ENCODE data around the gene CCDC191.

CCDC191 gene

DNA sequence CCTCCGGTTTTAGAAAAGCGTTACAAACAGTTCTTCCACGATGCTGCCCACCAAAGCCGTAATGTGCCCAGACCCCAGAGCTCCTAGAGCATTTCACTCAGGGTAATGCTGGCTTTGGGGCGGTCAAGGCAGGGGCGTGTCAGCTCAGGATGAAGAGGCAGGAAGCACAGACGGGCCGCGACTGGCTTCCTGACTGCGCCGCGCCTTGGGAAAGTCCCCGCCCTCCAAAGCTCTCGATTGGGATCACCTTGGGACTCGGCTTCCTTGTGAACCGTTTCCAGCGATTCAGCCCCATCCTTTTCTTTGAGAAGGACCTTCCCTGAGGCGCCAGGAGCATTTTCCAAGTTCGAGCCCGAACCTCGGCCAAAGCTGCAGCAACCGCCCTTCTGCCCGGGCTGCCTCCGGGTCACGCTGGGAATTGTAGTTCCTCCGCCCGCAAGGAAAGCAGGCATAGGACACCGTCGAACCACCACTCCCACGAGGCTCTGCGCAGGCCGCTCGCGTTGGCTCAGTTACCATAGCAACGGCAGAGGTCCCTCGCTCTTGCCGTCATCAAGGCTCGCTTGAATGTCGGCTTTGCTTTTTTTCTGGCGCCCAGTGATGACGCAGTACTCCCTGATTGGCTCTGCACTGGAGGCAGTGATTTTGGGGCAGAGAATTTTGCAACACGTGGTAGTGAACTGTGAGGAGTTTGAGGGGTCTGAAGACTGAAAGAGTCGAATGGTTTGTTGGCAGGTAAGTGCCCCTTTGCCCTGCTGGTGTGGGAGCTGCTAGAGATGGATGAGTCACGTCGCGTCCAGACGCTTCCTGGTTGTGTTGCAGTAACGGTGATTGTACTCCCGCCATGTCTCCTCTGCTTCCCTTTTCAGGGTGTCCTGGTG lies at the start of gene CCDC191, which contains the start of gene QTRT2:
Gene CCDC191 (minus strand): TSS at position 397 of the 881 bp plus-strand sequence. CDS start 60 bp downstream, at position 337.
Gene QTRT2 (plus strand): TSS at position 608 of the 881 bp plus-strand sequence. CDS start 8,521 bp downstream, outside the sequence.
- peak; percentile 87 for DNase-seq (ENCODE audit: low spot score)

GRCh38 chr3:114104414-114104813 lies 48.1 kb upstream of the CCDC191 start:
- DNase-seq (ENCODE audit: low spot score): no peak

- DNase-seq (ENCODE audit: low spot score): no peak
These were observed 47.5 kb upstream of the CCDC191 start for GRCh38 chr3:114103858-114104257.

DNA sequence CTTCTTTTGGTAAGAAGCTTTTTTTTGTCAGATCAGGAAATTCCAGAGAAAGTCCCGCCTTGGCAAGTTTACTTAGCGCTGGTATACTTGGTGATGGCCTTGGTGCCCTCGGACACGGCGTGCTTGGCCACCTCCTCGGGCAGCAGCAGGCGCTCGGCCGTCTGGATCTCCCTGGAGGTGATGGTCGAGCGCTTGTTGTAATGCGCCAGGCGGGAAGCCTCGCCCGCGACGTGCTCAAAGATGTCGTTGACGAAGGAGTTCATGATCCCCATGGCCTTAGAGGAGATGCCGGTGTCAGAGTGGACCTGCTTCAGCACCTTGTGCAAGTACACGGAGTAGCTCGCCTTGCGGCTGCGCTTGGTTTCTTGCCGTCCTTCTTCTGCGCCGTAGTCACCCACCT lies 46.9 kb upstream of the CCDC191 start:
- DNase-seq (ENCODE audit: low spot score): no peak

DNA sequence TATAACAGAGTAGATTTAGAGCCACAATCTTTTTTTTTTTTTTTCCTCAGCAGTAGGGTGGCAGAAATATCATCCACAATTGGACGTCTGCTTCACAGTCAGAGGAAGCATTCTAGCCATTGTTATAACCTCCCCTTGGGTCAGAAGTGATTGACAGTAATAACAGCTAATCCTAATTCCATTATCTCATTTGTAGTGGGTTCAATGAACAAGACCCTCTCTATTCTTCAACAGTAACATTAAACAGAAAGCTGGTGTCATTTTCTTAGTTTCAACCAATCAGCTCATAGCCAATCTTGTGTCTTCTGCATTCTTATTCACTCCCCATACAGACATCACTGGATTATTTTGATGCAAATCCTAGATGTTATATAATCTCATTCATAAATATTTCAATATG lies 44.8 kb upstream of the CCDC191 start:
- DNase-seq (ENCODE audit: low spot score): no peak

- DNase-seq (ENCODE audit: low spot score): no peak
These were observed 39.5 kb upstream of the CCDC191 start for GRCh38 chr3:114095796-114096195.

DNA sequence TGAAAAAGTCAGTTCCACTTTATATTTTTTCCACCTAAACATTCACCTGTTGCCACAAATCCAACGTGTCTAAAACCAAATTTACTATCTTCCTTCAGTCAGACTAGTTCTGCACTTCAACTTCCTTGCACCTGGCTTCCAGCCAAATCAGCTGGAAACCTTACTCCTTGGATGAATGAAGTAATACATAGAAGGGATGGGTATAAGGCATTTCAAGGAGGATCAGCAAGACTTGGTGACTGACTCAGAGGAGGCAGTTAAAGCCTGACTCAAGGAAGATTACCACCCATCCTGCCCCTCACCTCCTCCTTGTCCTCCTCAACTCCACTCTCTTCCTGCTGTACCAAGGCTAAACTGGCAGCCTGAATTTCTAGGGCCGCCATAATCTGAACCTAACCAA lies 37.3 kb upstream of the CCDC191 start:
- DNase-seq (ENCODE audit: low spot score): peak; percentile 59

DNA sequence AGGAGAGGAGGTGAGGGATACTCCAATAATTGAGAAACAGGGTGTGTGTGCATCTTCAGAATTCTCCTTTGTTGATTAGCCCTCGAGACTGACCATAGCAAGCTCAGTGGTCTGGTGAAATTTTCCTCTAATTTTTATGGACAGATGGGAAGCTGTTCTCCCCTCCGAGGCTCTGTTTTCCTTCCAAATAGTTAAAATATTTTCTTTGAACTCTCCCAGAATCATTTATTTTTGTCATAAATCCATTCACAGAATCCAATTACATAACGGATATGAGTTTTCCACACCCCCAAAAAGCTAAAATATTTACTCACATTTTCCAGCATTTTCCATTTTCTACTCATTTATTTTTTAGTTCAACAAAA lies 36.7 kb upstream of the CCDC191 start:
- peak; percentile 22 for DNase-seq (ENCODE audit: low spot score)

GRCh38 chr3:114092151-114093015 lies 36.1 kb upstream of the CCDC191 start:
- no peak for DNase-seq (ENCODE audit: low spot score)

DNA sequence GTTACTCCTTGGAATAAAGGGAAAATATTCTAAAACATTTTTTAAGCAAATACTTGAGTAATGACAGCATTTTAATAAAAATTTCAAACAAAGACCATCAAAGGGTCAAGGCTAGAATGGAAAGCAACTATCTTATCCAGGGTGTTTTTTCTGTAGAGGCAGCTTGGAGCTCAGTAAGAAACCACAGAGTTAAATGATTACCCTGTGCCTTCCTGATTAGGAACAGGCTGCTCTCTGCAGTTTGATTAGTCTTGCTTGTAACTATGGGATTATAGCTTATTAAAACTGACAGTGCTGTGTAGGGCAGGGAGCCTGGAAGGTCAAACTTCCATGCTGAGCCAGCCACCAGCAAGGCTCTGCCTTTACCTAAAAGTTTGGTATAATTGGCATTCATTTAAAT lies 33.3 kb upstream of the CCDC191 start:
- DNase-seq (ENCODE audit: low spot score): no peak

- no peak for DNase-seq (ENCODE audit: low spot score)
These were observed 30.0 kb upstream of the CCDC191 start for GRCh38 chr3:114086356-114086755.

GRCh38 chr3:114083112-114083511 lies 26.8 kb upstream of the CCDC191 start:
- no peak for DNase-seq (ENCODE audit: low spot score)

- DNase-seq (ENCODE audit: low spot score): no peak
These were observed 24.7 kb upstream of the CCDC191 start for GRCh38 chr3:114081037-114081436.

DNA sequence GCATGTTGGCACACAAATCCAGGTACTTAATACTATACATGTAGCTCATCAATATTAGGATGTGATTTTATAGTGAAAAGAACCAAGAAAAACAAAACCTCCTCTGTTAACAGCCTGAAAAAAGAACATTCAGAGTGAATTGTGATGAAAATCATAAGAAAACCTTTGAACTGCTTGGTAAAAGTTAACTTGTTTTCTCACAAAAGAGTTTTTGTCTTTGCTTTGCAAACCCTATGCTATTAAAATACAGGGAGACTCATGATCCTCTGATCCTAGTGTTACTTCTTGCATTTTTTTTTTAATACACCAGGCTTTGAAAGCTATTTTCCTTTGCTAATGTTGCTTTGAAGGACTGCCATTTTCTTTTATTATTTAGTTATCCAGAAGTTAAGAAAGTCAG lies 23.9 kb upstream of the CCDC191 start:
- DNase-seq (ENCODE audit: low spot score): no peak

DNA sequence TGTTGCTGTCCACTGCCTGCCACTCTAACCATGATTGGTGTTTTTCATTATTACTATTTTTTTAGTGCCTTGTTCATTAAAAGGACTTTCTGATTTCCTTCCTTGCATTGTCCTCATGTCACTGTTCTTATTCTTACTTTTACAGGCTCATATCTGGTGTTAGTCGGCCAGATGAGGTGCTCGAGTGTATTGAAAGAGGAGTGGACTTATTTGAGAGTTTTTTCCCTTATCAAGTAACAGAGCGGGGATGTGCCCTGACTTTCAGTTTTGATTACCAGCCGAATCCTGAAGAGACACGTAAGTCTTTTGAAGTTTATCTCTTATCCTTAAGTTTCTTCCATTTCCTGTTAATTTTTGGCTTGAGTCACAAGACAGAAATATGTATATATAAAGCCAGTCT lies 23.4 kb upstream of the CCDC191 start:
- no peak for DNase-seq (ENCODE audit: low spot score)

- DNase-seq (ENCODE audit: low spot score): no peak
These were observed 21.8 kb upstream of the CCDC191 start for GRCh38 chr3:114078126-114078525.

DNA sequence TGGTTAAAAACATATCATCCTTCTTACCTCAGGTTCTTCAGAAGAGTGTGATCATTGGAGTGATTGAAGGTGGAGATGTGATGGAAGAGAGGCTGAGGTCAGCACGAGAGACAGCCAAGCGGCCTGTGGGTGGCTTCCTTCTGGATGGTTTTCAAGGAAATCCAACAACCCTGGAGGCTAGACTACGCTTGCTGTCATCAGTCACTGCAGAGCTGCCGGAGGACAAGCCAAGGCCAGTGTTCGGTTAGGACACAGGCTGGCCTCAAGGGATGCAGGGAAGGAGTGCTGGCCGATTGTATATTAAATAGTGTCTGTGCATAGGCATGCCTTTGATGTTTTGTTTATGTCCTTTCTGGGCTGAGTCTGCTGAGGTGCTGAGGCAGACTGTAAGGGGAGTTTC lies 20.4 kb upstream of the CCDC191 start:
- no peak for DNase-seq (ENCODE audit: low spot score)

- DNase-seq (ENCODE audit: low spot score): no peak
These were observed 15.5 kb upstream of the CCDC191 start for GRCh38 chr3:114071786-114072185.

DNA sequence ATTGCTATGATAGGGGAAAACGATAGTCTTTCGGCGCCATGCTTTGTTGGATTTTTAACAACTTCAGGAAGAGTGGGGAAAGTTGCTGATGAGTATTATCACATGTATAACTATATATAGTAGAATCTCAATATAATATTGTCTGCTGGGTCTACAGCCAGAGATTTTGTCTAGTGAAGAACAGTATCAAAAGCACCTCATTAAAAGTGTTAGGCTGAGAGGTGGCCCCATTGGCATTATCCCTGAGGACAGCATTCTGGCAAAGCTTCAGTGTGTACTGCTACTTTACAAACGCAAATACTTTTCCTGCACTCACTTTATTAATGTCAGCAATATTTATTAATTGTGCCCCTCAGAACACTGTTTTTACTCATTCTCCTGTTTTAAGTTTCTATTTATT lies 12.0 kb upstream of the CCDC191 start:
- DNase-seq (ENCODE audit: low spot score): no peak

DNA sequence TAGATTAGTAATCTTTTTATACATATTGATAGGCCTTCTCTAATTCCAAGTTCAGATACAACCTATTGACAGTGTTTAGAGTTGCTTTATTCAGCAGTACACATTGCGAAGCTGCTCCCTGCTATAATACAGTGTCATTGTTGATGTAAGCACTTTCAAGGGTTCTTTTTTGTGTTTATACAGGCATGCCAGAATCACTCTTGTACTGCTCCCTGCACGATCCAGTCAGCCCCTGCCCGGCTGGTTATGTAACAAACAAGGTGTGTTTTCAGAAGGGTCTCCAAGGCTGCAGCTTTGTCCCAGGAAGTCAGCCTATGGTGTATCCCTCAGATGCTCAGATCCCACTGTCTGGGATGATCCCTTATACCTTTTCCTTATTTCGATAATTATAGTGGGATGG lies 11.5 kb upstream of the CCDC191 start:
- DNase-seq (ENCODE audit: low spot score): no peak

GRCh38 chr3:114060906-114061655 lies 4.8 kb upstream of the CCDC191 start:
- no peak for DNase-seq (ENCODE audit: low spot score)

DNA sequence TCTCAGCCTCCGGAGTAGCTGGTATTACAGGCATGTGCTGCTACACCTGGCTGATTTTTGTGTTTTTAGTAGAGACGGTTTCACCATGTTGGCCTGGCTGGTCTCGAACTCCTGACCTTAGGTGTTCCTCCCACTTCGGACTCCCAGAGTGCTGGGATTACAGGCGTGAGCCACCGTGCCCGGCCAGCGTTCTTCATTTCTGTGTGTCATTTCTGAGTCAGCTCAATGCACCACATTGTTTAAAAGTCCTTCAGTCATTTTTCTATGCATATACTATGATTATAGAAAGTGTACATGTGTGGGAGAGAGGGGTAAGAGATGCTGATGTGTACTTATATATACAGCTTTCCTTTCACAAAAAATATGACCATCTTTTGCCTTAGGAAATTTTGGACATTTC lies 2.3 kb upstream of the CCDC191 start:
- no peak for DNase-seq (ENCODE audit: low spot score)

Data from hepatic stellate cell (primary cell).